HEK293 (cell line): ENCODE results near the gene UBA3.

Source experiments
- AEBP2 ChIP-seq: fragments of 450-650 bp; formaldehyde crosslinking; IDR thresholded peaks from 2 replicates; pipeline ENCODE4 v1.5.1; 2016; ENCODE audit warnings: missing biosample characterization, missing genetic modification characterization, borderline replicate concordance
- BCL11B ChIP-seq: fragments of 450-650 bp; formaldehyde crosslinking; IDR thresholded peaks from 2 replicates; pipeline ENCODE4 v1.5.1; 2016; ENCODE audit warnings: low read depth, missing biosample characterization, missing genetic modification characterization
- BCL6B ChIP-seq: fragments of 450-650 bp; formaldehyde crosslinking; IDR thresholded peaks from 2 replicates; pipeline ENCODE4 v1.5.1; 2017; ENCODE audit warnings: missing biosample characterization, missing genetic modification characterization
- INSM2 ChIP-seq: fragments of 450-650 bp; formaldehyde crosslinking; IDR thresholded peaks from 2 replicates; pipeline ENCODE4 v1.5.1; 2016; ENCODE audit warnings: missing biosample characterization, missing genetic modification characterization
- KLF17 ChIP-seq: fragments of 450-650 bp; formaldehyde crosslinking; IDR thresholded peaks from 2 replicates; pipeline ENCODE4 v1.5.1; 2016; ENCODE audit warnings: missing biosample characterization, missing genetic modification characterization
- MZF1 ChIP-seq: fragments of 450-650 bp; formaldehyde crosslinking; IDR thresholded peaks from 2 replicates; pipeline ENCODE4 v1.5.1; 2017; ENCODE audit warnings: missing biosample characterization, missing genetic modification characterization, borderline replicate concordance
- SALL2 ChIP-seq: fragments of 450-650 bp; formaldehyde crosslinking; IDR thresholded peaks from 2 replicates; pipeline ENCODE4 v1.5.0; 2017; ENCODE audit warnings: missing biosample characterization, mild to moderate bottlenecking, missing genetic modification characterization, borderline replicate concordance
- SETDB1 ChIP-seq: IDR thresholded peaks from one replicate; pipeline ENCODE4 v1.6.1; 2017; ENCODE audit warnings: mild to moderate bottlenecking, low read length, moderate library complexity, mixed read lengths; ENCODE audit not compliant: insufficient read length
- SP2 ChIP-seq: fragments of 450-650 bp; formaldehyde crosslinking; IDR thresholded peaks from 2 replicates; pipeline ENCODE4 v1.5.1; 2016; ENCODE audit warnings: missing biosample characterization, missing genetic modification characterization
- ZBTB1 ChIP-seq: fragments of 450-650 bp; formaldehyde crosslinking; IDR thresholded peaks from 2 replicates; pipeline ENCODE4 v1.5.1; 2016; ENCODE audit warnings: missing biosample characterization, missing genetic modification characterization
- ZBTB20 ChIP-seq: fragments of 450-650 bp; formaldehyde crosslinking; IDR thresholded peaks from 2 replicates; pipeline ENCODE4 v1.5.1; 2016; ENCODE audit warnings: missing biosample characterization, missing genetic modification characterization
- ZNF112 ChIP-seq: fragments of 450-650 bp; formaldehyde crosslinking; IDR thresholded peaks from 2 replicates; pipeline ENCODE4 v1.5.0; 2017; ENCODE audit warnings: missing biosample characterization, missing genetic modification characterization
- ZNF138 ChIP-seq: fragments of 450-650 bp; formaldehyde crosslinking; IDR thresholded peaks from 2 replicates; pipeline ENCODE4 v1.5.1; 2016; ENCODE audit warnings: missing biosample characterization, missing genetic modification characterization, borderline replicate concordance
- ZNF175 ChIP-seq: fragments of 450-650 bp; formaldehyde crosslinking; IDR thresholded peaks from 2 replicates; pipeline ENCODE4 v1.5.1; 2016; ENCODE audit warnings: missing biosample characterization, missing genetic modification characterization
- ZNF221 ChIP-seq: fragments of 450-650 bp; formaldehyde crosslinking; IDR thresholded peaks from 2 replicates; pipeline ENCODE4 v1.5.1; 2017; ENCODE audit warnings: missing biosample characterization, missing genetic modification characterization, borderline replicate concordance
- ZNF23 ChIP-seq: fragments of 450-650 bp; formaldehyde crosslinking; IDR thresholded peaks from 2 replicates; pipeline ENCODE4 v1.5.1; 2016; ENCODE audit warnings: missing biosample characterization, missing genetic modification characterization, borderline replicate concordance
- ZNF266 ChIP-seq: fragments of 450-650 bp; formaldehyde crosslinking; IDR thresholded peaks from 2 replicates; pipeline ENCODE4 v1.5.1; 2016; ENCODE audit warnings: missing biosample characterization, missing genetic modification characterization, low read depth
- ZNF341 ChIP-seq: fragments of 450-650 bp; formaldehyde crosslinking; IDR thresholded peaks from 2 replicates; pipeline ENCODE4; 2016; ENCODE audit warnings: low read depth, missing biosample characterization, missing genetic modification characterization
- ZNF350 ChIP-seq: fragments of 450-650 bp; formaldehyde crosslinking; IDR thresholded peaks from 2 replicates; pipeline ENCODE4 v1.5.0; 2017; ENCODE audit warnings: missing biosample characterization, mild to moderate bottlenecking, missing genetic modification characterization
- ZNF398 ChIP-seq: fragments of 450-650 bp; formaldehyde crosslinking; IDR thresholded peaks from 2 replicates; pipeline ENCODE4 v1.5.1; 2017; ENCODE audit warnings: missing biosample characterization, missing genetic modification characterization
- ZNF488 ChIP-seq: fragments of 450-650 bp; formaldehyde crosslinking; IDR thresholded peaks from 2 replicates; pipeline ENCODE4 v1.5.1; 2016; ENCODE audit warnings: missing biosample characterization, missing genetic modification characterization
- ZNF501 ChIP-seq: fragments of 450-650 bp; formaldehyde crosslinking; IDR thresholded peaks from 2 replicates; pipeline ENCODE4 v1.5.1; 2016; ENCODE audit warnings: missing biosample characterization, missing genetic modification characterization
- ZNF549 ChIP-seq: fragments of 450-650 bp; IDR thresholded peaks from 2 replicates; pipeline ENCODE4 v1.5.1; 2018; ENCODE audit warnings: missing biosample characterization, missing genetic modification characterization, mild to moderate bottlenecking, inconsistent platforms, moderate library complexity
- ZNF555 ChIP-seq: fragments of 450-650 bp; formaldehyde crosslinking; conservative IDR thresholded peaks from 2 replicates; pipeline ENCODE4 v1.5.1; 2017; ENCODE audit warnings: missing biosample characterization, mild to moderate bottlenecking, missing genetic modification characterization, inconsistent platforms
- ZNF580 ChIP-seq: fragments of 450-650 bp; formaldehyde crosslinking; IDR thresholded peaks from 2 replicates; pipeline ENCODE4 v1.5.1; 2016; ENCODE audit warnings: missing biosample characterization, missing genetic modification characterization
- ZNF660 ChIP-seq: fragments of 450-650 bp; IDR thresholded peaks from 2 replicates; pipeline ENCODE4 v1.5.1; 2018; ENCODE audit warnings: missing biosample characterization, mild to moderate bottlenecking, missing genetic modification characterization
- ZNF664 ChIP-seq: fragments of 450-650 bp; formaldehyde crosslinking; IDR thresholded peaks from 2 replicates; pipeline ENCODE4 v1.5.1; 2016; ENCODE audit warnings: missing biosample characterization, missing genetic modification characterization
- ZNF747 ChIP-seq: fragments of 450-650 bp; formaldehyde crosslinking; IDR thresholded peaks from 2 replicates; pipeline ENCODE4 v1.5.1; 2016; ENCODE audit warnings: missing biosample characterization, missing genetic modification characterization
- ZNF777 ChIP-seq: fragments of 450-650 bp; formaldehyde crosslinking; IDR thresholded peaks from 2 replicates; pipeline ENCODE4 v1.5.1; 2017; ENCODE audit warnings: missing biosample characterization, missing genetic modification characterization, borderline replicate concordance
- ZNF843 ChIP-seq: fragments of 450-650 bp; formaldehyde crosslinking; IDR thresholded peaks from 2 replicates; pipeline ENCODE4 v1.5.1; 2016; ENCODE audit warnings: missing biosample characterization, missing genetic modification characterization
- ZSCAN16 ChIP-seq: fragments of 450-650 bp; formaldehyde crosslinking; IDR thresholded peaks from 2 replicates; pipeline ENCODE4 v1.5.1; 2016; ENCODE audit warnings: missing biosample characterization, missing genetic modification characterization
- ZSCAN30 ChIP-seq: fragments of 450-650 bp; IDR thresholded peaks from 2 replicates; pipeline ENCODE4 v1.5.1; 2018; ENCODE audit warnings: missing biosample characterization, mild to moderate bottlenecking, missing genetic modification characterization, moderate library complexity

The UBA3 gene

GRCh38 chr3:69013253-69014021, 66.7 kb downstream of the UBA3 start, which contains the start of gene EOGT (continued):
- no peak for TF ChIP-seq BCL11B
- no peak for TF ChIP-seq ZBTB1
- TF ChIP-seq ZBTB20, result peak; percentile 93
- TF ChIP-seq SALL2 (tag by site-specific recombination), result no peak
- no peak for TF ChIP-seq ZNF580
- peak; percentile 42; the same call in 1 of the 2 replicates for TF ChIP-seq KLF17 (tag by site-specific recombination)
- no peak for TF ChIP-seq ZNF843
- peak; percentile 82 for TF ChIP-seq ZSCAN30 (tag by site-specific recombination)
- no peak for TF ChIP-seq MZF1
- peak; percentile 65 for TF ChIP-seq SP2 (tag by site-specific recombination)
- TF ChIP-seq ZNF138 (tag by site-specific recombination), result no peak
- TF ChIP-seq ZSCAN16 (tag by site-specific recombination), result no peak
- TF ChIP-seq ZNF747 (tag by site-specific recombination), result no peak
- no peak for TF ChIP-seq ZNF555 (tag by site-specific recombination)
- TF ChIP-seq ZNF664 (tag by site-specific recombination), result no peak
- TF ChIP-seq ZNF175 (tag by site-specific recombination), result no peak
- no peak for TF ChIP-seq ZNF112 (tag by site-specific recombination)
- peak; percentile 39; the same call in 1 of the 2 replicates for TF ChIP-seq ZNF777 (tag by site-specific recombination)
- TF ChIP-seq SETDB1, result peak; percentile 42
- TF ChIP-seq ZNF23 (tag by site-specific recombination), result no peak
- TF ChIP-seq ZNF488, result no peak
- no peak for TF ChIP-seq BCL6B (tag by site-specific recombination)
- peak; percentile 48; the same call in 1 of the 2 replicates for TF ChIP-seq ZNF501 (tag by site-specific recombination)
- peak; percentile 100 for TF ChIP-seq ZNF341
- no peak for TF ChIP-seq INSM2
- no peak for TF ChIP-seq ZNF266 (tag by site-specific recombination)
- no peak for TF ChIP-seq ZNF350 (tag by site-specific recombination)
- no peak for TF ChIP-seq ZNF221 (tag by site-specific recombination)
- no peak; the same call in 1 of the 2 replicates for TF ChIP-seq ZNF398 (tag by site-specific recombination)
- no peak for TF ChIP-seq ZNF549 (tag by site-specific recombination)
- no peak for TF ChIP-seq AEBP2
- peak; percentile 76; the same call in 1 of the 2 replicates for TF ChIP-seq ZNF660
